Thoracic aorta (tissue), 2 donors: ENCODE measurements around the gene MAMDC4. TPM values are rescaled to one million over a fixed set of nuclear protein-coding genes. Genes with fewer than 3 reads are reported as not detected.
"Not testable (repeated sequence)": the region's sequence is repeated elsewhere in the genome, so short reads cannot be mapped to it uniquely, and the experiment has no call there.

Experiments used
- ATAC-seq: fragments of 150-250 bp; one replicate; pipeline ENCODE4 v1.8.0; 2017; ENCODE audit warnings: low read depth; ENCODE audit not compliant: insufficient number of reproducible peaks, low FRiP score
- DNase-seq: peaks from one replicate; pipeline ENCODE4 v3.0.0-alpha.2; 2020; ENCODE audit warnings: low spot score
- H3K27ac ChIP-seq, 2 donors: fragments of 200-600 bp; sonication (generic); 1 replicate in 1 of 2; 2 replicates in 1 of 2; pipeline ENCODE4 v1.5.1; 2016; ENCODE audit warnings: mild to moderate bottlenecking in 2 of 2, moderate library complexity in 2 of 2
- H3K27me3 ChIP-seq: fragments of 200-600 bp; sonication (generic); replicated peaks from 2 replicates; pipeline ENCODE4 v1.6.0; 2016; ENCODE audit warnings: mild to moderate bottlenecking; ENCODE audit not compliant: insufficient read depth
- H3K36me3 ChIP-seq: fragments of 200-600 bp; sonication (generic); one replicate; pipeline ENCODE4 v1.5.1; 2016
- H3K4me1 ChIP-seq, 2 donors: fragments of 200-600 bp; sonication (generic); 1 replicate in 1 of 2; 2 replicates in 1 of 2; pipeline versions ENCODE4 v1.5.1 to v1.6.0; 2016; ENCODE audit warnings: low read depth in 2 of 2, mild to moderate bottlenecking in 1 of 2; ENCODE audit not compliant: control insufficient read depth in 1 of 2
- H3K4me3 ChIP-seq: fragments of 200-600 bp; sonication (generic); 2 replicates; pipeline ENCODE4 v1.5.1; 2016; ENCODE audit warnings: mild to moderate bottlenecking
- H3K9me3 ChIP-seq: fragments of 200-600 bp; sonication (generic); 2 replicates; pipeline ENCODE4 v1.5.1; 2016
- total RNA-seq, 2 donors: library from RNA; depleted of rRNA; stranded (reverse); fragments of >200 nt; gene quantifications; one replicate each; pipeline versions ENCODE4 v1.1.0 to v1.2.3, GENCODE V29; 2016
- TF ChIP-seq, protein P1 (sequence below): fragments of 200-600 bp; sonication (generic); IDR thresholded peaks from one replicate; pipeline ENCODE4 v1.5.1; 2019; ENCODE audit warnings: antibody characterized with exemption

Gene MAMDC4
- total RNA-seq, 2 donors from 2014 or later, result 1.8 to 2.8 TPM

DNA sequence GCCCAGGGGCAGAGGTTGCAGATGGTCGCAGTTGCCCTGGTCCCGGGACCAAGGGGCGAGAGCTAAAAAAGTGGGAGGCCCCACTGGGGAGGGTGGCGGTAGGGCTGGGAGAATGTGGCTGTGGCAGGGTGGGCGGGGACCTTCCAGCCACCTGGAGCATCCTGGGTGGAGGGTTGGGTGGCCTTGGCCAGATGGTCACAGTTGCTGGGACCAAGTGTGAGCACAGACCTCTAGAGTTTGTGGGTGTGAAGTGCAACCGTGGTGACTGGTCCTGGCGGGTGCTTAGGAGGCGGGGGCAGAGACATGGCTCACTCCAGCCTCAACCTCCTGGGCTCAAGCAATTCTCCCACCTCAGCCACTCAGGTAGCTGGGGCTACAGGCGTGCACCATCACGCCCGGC lies 28.5 kb downstream of the MAMDC4 start:
- ATAC-seq (no peak), DNase-seq (no peak)

DNA sequence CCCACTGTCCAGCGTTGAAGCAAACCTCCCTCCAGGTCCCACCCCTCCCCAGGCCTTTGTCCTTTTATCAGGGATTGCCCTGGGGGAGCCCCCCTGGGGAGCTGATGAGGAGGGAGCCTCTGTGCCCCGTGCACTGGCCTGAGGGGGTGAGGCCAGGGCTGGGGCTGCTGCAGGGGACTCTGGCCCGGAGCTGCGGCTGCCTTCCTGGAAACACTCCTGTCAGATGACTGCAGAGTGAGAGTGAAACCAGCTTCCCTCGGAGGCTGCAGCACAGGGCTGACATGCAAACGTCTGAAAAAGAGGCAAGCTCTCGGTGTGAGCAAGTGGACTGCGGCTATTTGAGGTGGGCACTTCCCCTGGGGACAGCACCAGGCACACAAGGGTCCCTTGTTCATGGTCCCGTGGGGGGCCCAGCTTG lies 29.6 kb downstream of the MAMDC4 start:
- TF ChIP-seq, protein P1, sequence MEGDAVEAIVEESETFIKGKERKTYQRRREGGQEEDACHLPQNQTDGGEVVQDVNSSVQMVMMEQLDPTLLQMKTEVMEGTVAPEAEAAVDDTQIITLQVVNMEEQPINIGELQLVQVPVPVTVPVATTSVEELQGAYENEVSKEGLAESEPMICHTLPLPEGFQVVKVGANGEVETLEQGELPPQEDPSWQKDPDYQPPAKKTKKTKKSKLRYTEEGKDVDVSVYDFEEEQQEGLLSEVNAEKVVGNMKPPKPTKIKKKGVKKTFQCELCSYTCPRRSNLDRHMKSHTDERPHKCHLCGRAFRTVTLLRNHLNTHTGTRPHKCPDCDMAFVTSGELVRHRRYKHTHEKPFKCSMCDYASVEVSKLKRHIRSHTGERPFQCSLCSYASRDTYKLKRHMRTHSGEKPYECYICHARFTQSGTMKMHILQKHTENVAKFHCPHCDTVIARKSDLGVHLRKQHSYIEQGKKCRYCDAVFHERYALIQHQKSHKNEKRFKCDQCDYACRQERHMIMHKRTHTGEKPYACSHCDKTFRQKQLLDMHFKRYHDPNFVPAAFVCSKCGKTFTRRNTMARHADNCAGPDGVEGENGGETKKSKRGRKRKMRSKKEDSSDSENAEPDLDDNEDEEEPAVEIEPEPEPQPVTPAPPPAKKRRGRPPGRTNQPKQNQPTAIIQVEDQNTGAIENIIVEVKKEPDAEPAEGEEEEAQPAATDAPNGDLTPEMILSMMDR, result no peak
- DNase-seq, result no peak
- Histone ChIP-seq H3K27me3 (no peaks in the 10 kb centered on the region), H3K4me1 (peaks cover 0 to 19% of the 10 kb centered on the region in 2 donors), H3K27ac (no peak overlapping the region), H3K36me3 (no peaks in the 10 kb centered on the region), H3K4me3 (peak overlapping the region; percentile 47), H3K9me3 (no peaks in the 10 kb centered on the region)
- ATAC-seq, result no peak

More for the DNA sequence above, 28.5 kb downstream of the MAMDC4 start:
- Histone ChIP-seq H3K4me1 (peaks cover 0 to 17% of the 10 kb centered on the region in 2 donors), H3K4me3 (no peak overlapping the region), H3K27me3 (no peaks in the 10 kb centered on the region), H3K9me3 (no peaks in the 10 kb centered on the region), H3K27ac (no peak overlapping the region), H3K36me3 (no peaks in the 10 kb centered on the region)
- TF ChIP-seq, protein P1, result no peak

DNA sequence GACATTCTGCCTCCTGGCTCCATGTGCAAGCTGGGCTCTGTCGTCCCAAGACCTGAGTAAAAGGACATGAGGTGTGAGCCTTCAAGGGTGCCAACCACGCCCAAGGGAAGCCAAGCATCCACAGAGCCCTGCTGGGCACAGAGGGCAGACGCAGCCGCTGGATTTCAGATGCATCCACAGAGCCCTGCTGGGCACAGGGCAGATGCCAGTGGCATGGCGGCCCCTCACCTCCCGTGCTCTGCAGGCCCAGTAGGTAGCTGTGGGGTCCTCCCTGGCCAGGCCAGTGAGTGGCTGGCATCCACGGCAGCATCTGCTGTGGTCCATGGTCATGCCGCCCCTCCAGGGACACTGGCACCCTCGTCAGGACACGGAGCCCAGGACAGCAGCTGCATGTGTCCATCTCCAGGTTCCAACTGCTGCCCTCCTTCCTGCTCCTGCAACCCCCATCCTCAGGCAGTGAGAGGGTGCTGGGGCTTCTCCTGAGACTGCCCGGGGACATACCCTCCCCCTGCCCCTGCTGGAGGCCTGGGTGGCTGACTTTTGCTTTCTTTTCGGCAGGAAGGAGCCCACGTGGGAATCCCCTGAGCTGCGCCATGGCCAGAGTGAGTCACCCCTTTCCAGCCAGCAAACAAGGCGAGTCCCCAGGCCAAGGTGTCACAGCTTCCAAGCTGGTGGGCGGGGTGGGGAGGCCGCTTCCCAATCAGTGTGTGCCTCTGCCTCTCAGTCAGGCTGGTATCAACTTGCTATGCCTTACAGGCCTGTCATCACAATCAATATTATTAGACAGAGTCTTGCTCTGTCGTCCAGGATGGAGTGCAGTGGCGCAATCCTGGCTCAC lies 30.2 kb downstream of the MAMDC4 start:
- Histone ChIP-seq H3K4me1 (peaks cover 0 to 24% of the 10 kb centered on the region in 2 donors), H3K27ac (no peak overlapping the region), H3K9me3 (no peaks in the 10 kb centered on the region), H3K36me3 (no peaks in the 10 kb centered on the region), H3K4me3 (peak overlapping the region; percentile 47), H3K27me3 (no peaks in the 10 kb centered on the region)
- TF ChIP-seq, protein P1, result no peak
- ATAC-seq, result no peak
- DNase-seq, result no peak

DNA sequence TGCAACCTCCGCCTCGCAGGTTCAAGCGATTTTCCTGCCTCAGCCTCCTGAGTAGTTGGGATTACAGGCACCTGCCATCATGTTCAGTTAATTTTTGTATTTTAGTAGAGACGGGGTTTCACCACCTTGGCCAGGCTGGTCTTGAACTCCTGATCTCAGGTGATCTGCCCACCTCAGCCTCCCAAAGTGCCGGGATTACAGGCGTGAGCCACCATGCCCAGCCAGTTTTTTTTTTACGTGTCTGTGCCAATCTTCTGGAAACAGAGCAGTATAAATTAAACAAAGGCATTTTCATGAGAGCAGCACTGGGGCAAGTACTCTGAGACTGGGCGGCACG lies 30.8 kb downstream of the MAMDC4 start:
- H3K36me3 ChIP-seq, ATAC-seq, DNase-seq, H3K9me3 ChIP-seq, H3K27me3 ChIP-seq, H3K27ac ChIP-seq, H3K4me3 ChIP-seq: not testable (repeated sequence)
- H3K4me1 ChIP-seq, result peaks cover 3 to 27% of the 10 kb centered on the region in 2 donors

DNA sequence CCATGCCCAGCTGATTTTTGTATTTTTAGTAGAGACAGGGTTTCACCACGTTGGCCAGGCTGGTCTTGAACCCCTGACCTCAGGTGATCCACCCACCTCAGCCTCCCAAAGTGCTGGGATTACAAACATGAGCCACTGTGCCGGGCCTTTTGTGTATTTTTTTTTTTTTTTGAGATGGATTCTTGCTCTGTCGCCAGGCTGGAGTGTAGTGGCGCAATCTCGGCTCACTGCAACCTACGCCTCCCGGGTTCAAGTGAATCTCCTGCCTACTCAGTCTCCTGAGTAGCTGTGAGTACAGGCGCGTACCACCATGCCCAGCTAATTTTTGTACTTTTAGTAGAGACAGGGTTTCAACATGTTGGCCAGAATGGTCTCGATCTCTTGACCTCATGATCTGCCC lies 31.5 kb downstream of the MAMDC4 start:
- ATAC-seq, H3K36me3 ChIP-seq, DNase-seq, H3K27ac ChIP-seq, H3K9me3 ChIP-seq, H3K4me3 ChIP-seq, H3K27me3 ChIP-seq: not testable (repeated sequence)
- peaks cover 3 to 27% of the 10 kb centered on the region in 2 donors for H3K4me1 ChIP-seq

DNA sequence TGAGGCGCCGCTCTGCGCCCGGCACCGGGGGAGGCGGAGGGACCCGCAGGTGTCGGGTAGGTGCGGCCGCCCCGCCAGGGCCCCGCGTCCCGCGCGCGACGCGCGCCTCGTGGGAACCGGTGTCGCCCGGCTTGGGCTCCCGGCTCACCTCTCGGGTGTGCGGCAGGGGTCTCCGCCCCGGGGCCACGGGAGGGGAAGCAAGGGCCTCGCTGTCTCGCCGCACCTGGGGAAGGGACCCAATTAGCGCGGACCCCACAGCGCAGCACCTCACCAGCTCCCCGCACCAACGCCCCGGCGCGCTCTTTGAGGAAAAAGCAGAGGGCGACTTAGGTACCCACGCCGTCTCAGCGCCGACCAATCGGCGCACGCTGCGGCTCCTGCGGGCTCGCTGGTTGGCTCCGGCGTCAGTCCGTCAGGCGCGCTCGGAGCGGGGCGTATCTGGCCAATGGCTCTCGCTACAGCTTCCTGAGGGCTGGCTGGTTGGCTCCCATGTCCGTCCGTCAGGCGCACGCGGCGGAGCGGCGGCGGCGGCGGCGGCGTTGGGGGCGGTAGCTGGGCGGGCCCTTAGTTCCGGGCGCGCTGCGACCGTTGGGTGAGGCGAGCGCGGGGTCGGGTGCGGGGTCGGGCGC lies 33.9 kb downstream of the MAMDC4 start, which contains the start of gene TRAF2:
Gene TRAF2, plus strand, starts transcription at position 567 of the 629 bp plus-strand sequence. CDS start 12,225 bp downstream, outside the sequence.
- DNase-seq (peak; percentile 83), ATAC-seq (peak; percentile 97)
- peak within 1 kb of the TSS; percentile 29 to 56 for H3K27ac ChIP-seq
- TF ChIP-seq, protein P1, result no peak
- H3K36me3 ChIP-seq, result no peaks in the 10 kb centered on the region
- no peaks in the 10 kb centered on the region for H3K9me3 ChIP-seq
- peaks cover 3 to 27% of the 10 kb centered on the region in 2 donors for H3K4me1 ChIP-seq
- H3K4me3 ChIP-seq, result peak within 1 kb of the TSS; percentile 74
- H3K27me3 ChIP-seq, result no peaks in the 10 kb centered on the region
